Loucy (cell line): Measurements from ENCODE around the gene SPINT1.

Experiments
- H2AFZ ChIP-seq: fragments of 200-600 bp; sonication (generic); 2 replicates; pipeline ENCODE4 v1.6.0; 2016; ENCODE audit warnings: antibody characterized with exemption, mild to moderate bottlenecking, low read length, moderate library complexity
- H3F3A ChIP-seq: fragments of 200-600 bp; 2 replicates; pipeline ENCODE4 v1.6.0; 2016; ENCODE audit warnings: antibody characterized with exemption, low read depth, mild to moderate bottlenecking
- H3K27me3 ChIP-seq: fragments of 200-600 bp; sonication (generic); 2 replicates; pipeline ENCODE4 v1.6.1; 2014; ENCODE audit warnings: low read length, mild to moderate bottlenecking; ENCODE audit not compliant: insufficient read depth, poor library complexity, severe bottlenecking
- H3K36me3 ChIP-seq: fragments of 200-600 bp; sonication (generic); 2 replicates; pipeline ENCODE4 v1.6.1; 2016; ENCODE audit warnings: low read length; ENCODE audit not compliant: insufficient read depth
- H3K4me1 ChIP-seq: fragments of 200-600 bp; sonication (generic); 2 replicates; pipeline ENCODE4 v1.5.1; 2014; ENCODE audit warnings: low read length, mild to moderate bottlenecking; ENCODE audit not compliant: insufficient read depth, poor library complexity, severe bottlenecking
- H3K4me2 ChIP-seq: fragments of 200-600 bp; sonication (generic); 2 replicates; pipeline ENCODE4 v1.6.0; 2014; ENCODE audit warnings: antibody characterized with exemption, low read length, low read depth, mild to moderate bottlenecking; ENCODE audit not compliant: poor library complexity, severe bottlenecking
- H3K4me3 ChIP-seq: fragments of 200-600 bp; sonication (generic); 2 replicates; pipeline ENCODE4 v1.5.1; 2014; ENCODE audit warnings: low read length, mild to moderate bottlenecking, mixed read lengths; ENCODE audit not compliant: poor library complexity, severe bottlenecking
- H3K79me2 ChIP-seq: fragments of 200-600 bp; sonication (generic); 2 replicates; pipeline ENCODE4 v1.6.1; 2014; ENCODE audit warnings: low read length; ENCODE audit not compliant: insufficient read depth
- H3K9ac ChIP-seq: fragments of 200-600 bp; sonication (generic); 2 replicates; pipeline ENCODE4 v1.6.0; 2014; ENCODE audit warnings: mild to moderate bottlenecking, low read depth, low read length, moderate library complexity; ENCODE audit not compliant: poor library complexity, severe bottlenecking
- H3K9me2 ChIP-seq: fragments of 200-600 bp; sonication (generic); replicated peaks from 2 replicates; pipeline ENCODE4 v1.6.1; 2016; ENCODE audit warnings: low read depth, low read length, mixed read lengths
- H3K9me3 ChIP-seq: fragments of 200-600 bp; sonication (generic); 2 replicates; pipeline ENCODE4 v1.6.1; 2014; ENCODE audit warnings: mild to moderate bottlenecking, antibody characterized with exemption, low read length, low read depth; ENCODE audit not compliant: insufficient read depth
- H4K20me1 ChIP-seq: fragments of 200-600 bp; sonication (generic); 2 replicates; pipeline ENCODE4 v1.6.0; 2014; ENCODE audit warnings: antibody characterized with exemption, low read length, mild to moderate bottlenecking; ENCODE audit not compliant: insufficient read depth, poor library complexity, severe bottlenecking
- EZH2phosphoT487 ChIP-seq: fragments of 200-600 bp; IDR thresholded peaks from 2 replicates; pipeline ENCODE4 v1.6.1; 2018; ENCODE audit warnings: antibody characterized with exemption, mild to moderate bottlenecking, moderate library complexity, borderline replicate concordance
- TF ChIP-seq, protein P1 (sequence below): fragments of 200-600 bp; sonication (generic); conservative IDR thresholded peaks from 2 replicates; pipeline ENCODE4 v1.5.1; 2014; ENCODE audit warnings: mild to moderate bottlenecking, antibody characterized with exemption, low read length

SPINT1 gene

DNA sequence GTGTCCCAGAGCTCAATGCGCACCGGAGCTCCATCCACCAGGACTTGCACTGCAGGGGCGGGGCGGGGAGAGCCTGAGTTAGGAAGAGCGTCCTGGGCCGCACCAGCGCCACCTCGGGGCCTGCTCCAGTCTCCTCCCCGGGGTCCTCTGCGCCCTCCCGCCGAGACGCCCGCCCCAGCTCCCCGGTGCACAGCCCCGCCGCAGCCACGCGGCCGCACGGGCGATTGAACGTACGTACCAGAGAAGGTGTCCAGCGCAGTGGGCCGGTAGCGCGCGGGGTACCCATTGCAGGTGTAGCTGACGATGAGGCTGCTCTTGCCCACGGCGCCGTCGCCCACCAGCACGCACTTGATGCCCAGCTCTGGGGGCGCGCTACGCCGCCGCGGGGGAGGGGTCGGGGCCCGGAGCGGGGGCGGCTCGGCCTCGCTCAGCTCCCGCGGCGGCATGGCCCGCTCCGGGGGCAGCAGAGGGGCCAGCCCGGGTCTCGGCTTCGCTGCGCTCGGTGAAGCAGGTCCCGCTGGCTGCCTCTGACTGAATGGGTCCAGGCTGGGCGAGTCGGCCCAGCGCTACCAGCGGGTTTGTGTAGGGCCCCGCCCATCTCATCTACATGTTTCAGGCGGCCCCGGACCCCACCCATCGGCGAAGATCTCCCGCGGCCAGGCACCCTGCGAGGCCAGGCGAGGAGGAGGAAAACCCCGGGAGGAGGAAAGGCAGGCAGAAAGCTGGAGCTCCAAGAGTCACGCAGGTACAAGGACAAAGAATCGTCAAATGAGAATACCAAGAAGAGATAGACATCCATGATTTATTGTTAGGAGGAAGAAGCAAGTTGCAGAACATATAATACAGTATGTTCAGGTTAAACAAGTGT lies 30.1 kb downstream of the SPINT1 start, which contains the start of gene RHOV:
Gene RHOV (minus strand): TSS at position 541 of the 868 bp plus-strand sequence. CDS start 95 bp downstream, at position 446.
- Histone ChIP-seq H3F3A (no peaks in the 10 kb centered on the region), H3K9me2 (no peaks in the 10 kb centered on the region), H3K9me3 (no peaks in the 10 kb centered on the region), H3K36me3 (no peaks in the 10 kb centered on the region), H3K27me3 (peaks cover 7% of the 10 kb centered on the region), H3K4me2 (peak within 1 kb of the TSS; percentile 83), H4K20me1 (no peaks in the 10 kb centered on the region), H3K4me3 (peak within 1 kb of the TSS; percentile 73), H3K4me1 (peaks cover 6% of the 10 kb centered on the region), H2AFZ (peak within 1 kb of the TSS; percentile 91), H3K79me2 (no peaks in the 10 kb centered on the region), H3K9ac (peak within 1 kb of the TSS; percentile 29)
- TF ChIP-seq, protein P1, sequence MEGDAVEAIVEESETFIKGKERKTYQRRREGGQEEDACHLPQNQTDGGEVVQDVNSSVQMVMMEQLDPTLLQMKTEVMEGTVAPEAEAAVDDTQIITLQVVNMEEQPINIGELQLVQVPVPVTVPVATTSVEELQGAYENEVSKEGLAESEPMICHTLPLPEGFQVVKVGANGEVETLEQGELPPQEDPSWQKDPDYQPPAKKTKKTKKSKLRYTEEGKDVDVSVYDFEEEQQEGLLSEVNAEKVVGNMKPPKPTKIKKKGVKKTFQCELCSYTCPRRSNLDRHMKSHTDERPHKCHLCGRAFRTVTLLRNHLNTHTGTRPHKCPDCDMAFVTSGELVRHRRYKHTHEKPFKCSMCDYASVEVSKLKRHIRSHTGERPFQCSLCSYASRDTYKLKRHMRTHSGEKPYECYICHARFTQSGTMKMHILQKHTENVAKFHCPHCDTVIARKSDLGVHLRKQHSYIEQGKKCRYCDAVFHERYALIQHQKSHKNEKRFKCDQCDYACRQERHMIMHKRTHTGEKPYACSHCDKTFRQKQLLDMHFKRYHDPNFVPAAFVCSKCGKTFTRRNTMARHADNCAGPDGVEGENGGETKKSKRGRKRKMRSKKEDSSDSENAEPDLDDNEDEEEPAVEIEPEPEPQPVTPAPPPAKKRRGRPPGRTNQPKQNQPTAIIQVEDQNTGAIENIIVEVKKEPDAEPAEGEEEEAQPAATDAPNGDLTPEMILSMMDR = peak; percentile 38
- no peak for TF ChIP-seq EZH2phosphoT487

DNA sequence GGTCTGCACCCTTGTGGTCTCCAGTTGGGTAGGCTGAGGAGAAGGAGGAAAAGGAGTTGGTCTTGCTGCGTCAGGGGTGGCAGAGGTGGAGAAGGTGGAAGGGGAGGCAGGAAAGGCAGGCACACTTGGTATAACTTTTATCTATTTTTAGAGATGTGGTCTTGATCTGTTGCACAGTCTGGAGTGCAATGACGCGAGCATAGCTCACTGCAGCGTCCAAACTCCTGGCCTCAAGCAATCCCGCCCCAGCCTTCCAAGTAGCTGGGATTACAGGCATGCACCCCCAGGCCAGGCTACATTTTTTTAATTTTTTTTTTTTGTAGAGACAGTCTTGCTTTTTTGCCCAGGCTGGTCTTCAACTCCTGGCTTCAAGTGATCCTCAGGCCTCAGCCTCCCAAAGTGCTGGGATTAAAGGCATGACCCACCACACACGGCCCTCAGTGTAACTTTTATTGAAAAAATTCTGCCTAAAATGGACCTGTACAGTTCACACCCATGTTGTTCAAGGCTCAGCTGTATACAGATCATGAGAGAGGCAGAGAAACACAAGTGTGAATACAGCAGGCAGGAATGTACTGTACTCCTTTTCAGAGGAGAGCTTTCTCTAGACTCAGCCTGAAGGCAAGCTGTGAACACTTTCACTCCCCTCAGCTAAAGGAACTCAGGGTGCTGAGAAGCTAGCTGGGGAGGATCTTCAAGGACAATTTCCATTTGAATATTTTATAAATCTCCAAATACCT lies 32.3 kb downstream of the SPINT1 start:
- peaks cover 7% of the 10 kb centered on the region for H3K27me3 ChIP-seq
- H3K4me2 ChIP-seq = no peak overlapping the region
- no peaks in the 10 kb centered on the region for H3K79me2 ChIP-seq
- no peak overlapping the region for H3K4me3 ChIP-seq
- H3F3A ChIP-seq = no peaks in the 10 kb centered on the region
- no peaks in the 10 kb centered on the region for H3K9me2 ChIP-seq
- H2AFZ ChIP-seq = no peak overlapping the region
- H3K36me3 ChIP-seq = no peaks in the 10 kb centered on the region
- no peak for TF ChIP-seq EZH2phosphoT487
- TF ChIP-seq, protein P1 = no peak
- peaks cover 6% of the 10 kb centered on the region for H3K4me1 ChIP-seq
- H3K9me3 ChIP-seq = no peaks in the 10 kb centered on the region
- no peaks in the 10 kb centered on the region for H4K20me1 ChIP-seq
- H3K9ac ChIP-seq = no peak overlapping the region

DNA sequence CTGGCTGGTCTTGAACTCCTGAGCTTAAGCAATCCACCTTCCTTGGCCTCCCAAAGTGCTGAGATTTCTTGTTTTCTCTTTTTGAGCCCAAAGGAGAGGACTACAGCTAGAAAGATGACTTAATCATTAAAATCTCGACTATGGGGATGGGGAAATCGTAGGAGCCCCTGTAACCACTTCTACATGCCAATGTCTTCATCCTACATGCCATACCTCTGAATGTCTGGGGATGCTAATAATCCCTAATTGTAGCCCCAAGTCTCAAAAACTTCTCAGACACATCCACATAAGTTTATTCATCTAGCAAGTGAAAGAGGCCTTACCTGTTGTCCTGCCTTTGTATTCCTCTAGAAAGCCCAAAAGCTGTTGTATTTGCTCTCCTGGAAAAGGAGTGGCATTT lies 33.8 kb downstream of the SPINT1 start:
- Histone ChIP-seq H3K4me1 (peaks cover 6% of the 10 kb centered on the region), H2AFZ (no peak overlapping the region), H3K4me3 (no peak overlapping the region), H4K20me1 (no peaks in the 10 kb centered on the region), H3K9ac (no peak overlapping the region), H3K9me2 (no peaks in the 10 kb centered on the region), H3K9me3 (no peaks in the 10 kb centered on the region), H3K27me3 (peaks cover 7% of the 10 kb centered on the region), H3K4me2 (no peak overlapping the region), H3K79me2 (no peaks in the 10 kb centered on the region), H3K36me3 (no peaks in the 10 kb centered on the region), H3F3A (no peaks in the 10 kb centered on the region)
- TF ChIP-seq EZH2phosphoT487 = no peak
